Mucosa of descending colon (tissue), 3 donors: ENCODE data around the gene CDCP1. TPM values are rescaled to one million over a fixed set of nuclear protein-coding genes. Genes with fewer than 3 reads are reported as not detected.

Source experiments
- ATAC-seq: fragments of 200-7000 bp; cut with Tn5 transposase; one replicate; pipeline ENCODE4 v1.9.1; 2020; ENCODE audit warnings: mild to moderate bottlenecking, moderate library complexity
- DNase-seq, 3 donors: peaks; one replicate each; pipeline ENCODE4 v3.0.0-alpha.2; 2020
- H3K36me3 ChIP-seq: fragments of 200-600 bp; one replicate; pipeline ENCODE4 v1.8.0; 2021; ENCODE audit warnings: low read depth, mild to moderate bottlenecking
- H3K4me1 ChIP-seq: fragments of 200-600 bp; one replicate; pipeline ENCODE4 v1.8.0; 2021; ENCODE audit warnings: low read depth, mild to moderate bottlenecking
- H3K4me3 ChIP-seq: fragments of 200-600 bp; one replicate; pipeline ENCODE4 v1.8.0; 2021; ENCODE audit warnings: mild to moderate bottlenecking
- H3K9me3 ChIP-seq: fragments of 200-600 bp; one replicate; pipeline ENCODE4 v1.8.0; 2021; ENCODE audit warnings: mild to moderate bottlenecking
- intact Hi-C, 2 donors: fragments of 100-400 bp; cut with DNase I in 1 of 2; cut with micrococcal nuclease in 1 of 2; formaldehyde crosslinking; loops; one replicate each; pipeline versions ENCODE4 v1.11.0 to v1.11.1; 2022; cut with DNase I, micrococcal nuclease
- total RNA-seq, 3 donors: library from RNA; stranded (reverse); fragmentation: NEBNext Ultra II Directional in 2 of 3; extraction: Animal tissue kit (Norgen Biotek cat#: 25700) in 2 of 3; gene quantifications; one replicate each; pipeline versions ENCODE4 v1.2.1 to v1.2.4, GENCODE V29; 2021 to 2023
- TF ChIP-seq, protein P1 (sequence below): fragments of 200-600 bp; IDR thresholded peaks from one replicate; pipeline ENCODE4 v1.8.0; 2022; ENCODE audit warnings: antibody characterized with exemption, mild to moderate bottlenecking
- donor health status: DM: no; HTN: no; CAD: no; lungs with moderate emphysema.
- donor health status: DM: no; HTN: no; CAD: no.
- donor health status: DM: no; HTN: yes; CAD: no.

The CDCP1 gene
- total RNA-seq, 3 donors from 2014 or later: 57.6 to 111 (median 87.5) TPM

DNA sequence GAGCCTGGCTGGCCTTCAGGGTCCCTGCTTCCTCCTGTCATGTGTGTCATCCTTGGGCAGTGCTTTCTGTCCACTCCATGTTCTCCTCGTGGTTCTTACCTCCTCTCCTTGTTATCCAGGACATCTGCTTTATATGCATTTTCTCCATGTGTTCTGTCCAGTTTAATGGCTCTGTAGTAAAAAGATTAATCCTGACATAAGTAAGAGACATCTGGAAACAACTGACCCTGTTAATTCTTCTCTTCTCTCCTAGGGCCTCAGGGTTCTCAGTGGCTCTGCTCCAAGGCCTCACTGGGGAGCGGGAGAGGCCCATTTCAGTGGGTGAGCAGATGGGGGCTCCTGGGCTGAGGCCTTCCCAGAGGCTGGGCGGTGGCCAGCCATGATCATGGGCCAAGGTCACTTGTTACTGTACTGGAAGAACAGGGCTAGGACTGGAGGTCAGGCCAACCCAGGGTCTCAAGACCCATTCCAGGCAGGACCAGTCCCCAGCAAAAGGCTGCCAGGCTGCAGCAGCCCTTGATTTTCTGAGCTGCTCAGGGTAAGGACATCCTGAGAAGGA, 20.2 kb upstream of the CDCP1 start:
- Histone ChIP-seq H3K4me3 (no peak overlapping the region), H3K36me3 (no peaks in the 10 kb centered on the region), H3K4me1 (peaks cover 6% of the 10 kb centered on the region), H3K9me3 (no peaks in the 10 kb centered on the region)
- DNase-seq (no peak), ATAC-seq (no peak)
- TF ChIP-seq, protein P1, sequence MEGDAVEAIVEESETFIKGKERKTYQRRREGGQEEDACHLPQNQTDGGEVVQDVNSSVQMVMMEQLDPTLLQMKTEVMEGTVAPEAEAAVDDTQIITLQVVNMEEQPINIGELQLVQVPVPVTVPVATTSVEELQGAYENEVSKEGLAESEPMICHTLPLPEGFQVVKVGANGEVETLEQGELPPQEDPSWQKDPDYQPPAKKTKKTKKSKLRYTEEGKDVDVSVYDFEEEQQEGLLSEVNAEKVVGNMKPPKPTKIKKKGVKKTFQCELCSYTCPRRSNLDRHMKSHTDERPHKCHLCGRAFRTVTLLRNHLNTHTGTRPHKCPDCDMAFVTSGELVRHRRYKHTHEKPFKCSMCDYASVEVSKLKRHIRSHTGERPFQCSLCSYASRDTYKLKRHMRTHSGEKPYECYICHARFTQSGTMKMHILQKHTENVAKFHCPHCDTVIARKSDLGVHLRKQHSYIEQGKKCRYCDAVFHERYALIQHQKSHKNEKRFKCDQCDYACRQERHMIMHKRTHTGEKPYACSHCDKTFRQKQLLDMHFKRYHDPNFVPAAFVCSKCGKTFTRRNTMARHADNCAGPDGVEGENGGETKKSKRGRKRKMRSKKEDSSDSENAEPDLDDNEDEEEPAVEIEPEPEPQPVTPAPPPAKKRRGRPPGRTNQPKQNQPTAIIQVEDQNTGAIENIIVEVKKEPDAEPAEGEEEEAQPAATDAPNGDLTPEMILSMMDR: no peak
- intact Hi-C loops: no loop called here

DNA sequence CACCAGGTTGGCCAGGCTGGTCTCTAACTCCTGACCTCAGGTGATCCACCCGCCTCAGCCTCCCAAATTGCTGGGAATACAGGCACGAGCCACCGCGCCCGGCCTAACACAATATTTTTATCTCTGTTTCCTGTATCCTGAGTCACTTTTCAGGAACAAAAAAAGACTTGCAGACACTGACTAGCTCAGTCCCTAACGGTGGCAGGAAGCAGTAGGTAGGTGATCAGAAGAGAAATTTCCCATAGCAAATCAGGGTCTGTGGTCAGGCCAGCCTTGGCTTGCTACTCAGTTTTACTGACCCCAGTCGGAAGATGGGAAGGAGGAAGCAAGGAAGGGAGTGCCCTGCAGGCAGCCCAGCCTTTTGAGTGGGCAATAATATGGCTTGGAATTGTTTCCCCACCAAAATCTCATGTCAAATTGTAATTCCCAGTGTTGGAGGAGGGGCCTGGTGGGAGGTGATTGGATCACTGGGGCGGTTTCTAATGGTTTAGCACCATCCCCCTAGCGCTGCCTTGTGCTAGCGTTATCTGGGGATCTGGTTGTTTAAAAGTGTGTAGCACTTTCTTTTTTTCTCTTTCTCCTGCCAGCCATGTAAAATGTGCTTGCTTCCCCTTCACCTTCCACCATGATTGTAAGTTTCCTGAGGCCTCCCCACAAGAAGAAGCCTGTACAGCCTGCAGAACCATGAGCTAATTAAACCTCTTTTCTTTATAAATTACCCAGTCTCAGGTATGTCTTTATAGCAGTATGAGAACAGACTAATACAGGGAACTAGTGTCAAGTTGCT, 19.5 kb upstream of the CDCP1 start:
- H3K9me3 ChIP-seq: no peaks in the 10 kb centered on the region
- no peak overlapping the region for H3K4me3 ChIP-seq
- peak; percentile 41 for ATAC-seq
- intact Hi-C loops: no loop called here
- DNase-seq: no peak
- peaks cover 6% of the 10 kb centered on the region for H3K4me1 ChIP-seq
- no peaks in the 10 kb centered on the region for H3K36me3 ChIP-seq
- TF ChIP-seq, protein P1: no peak

DNA sequence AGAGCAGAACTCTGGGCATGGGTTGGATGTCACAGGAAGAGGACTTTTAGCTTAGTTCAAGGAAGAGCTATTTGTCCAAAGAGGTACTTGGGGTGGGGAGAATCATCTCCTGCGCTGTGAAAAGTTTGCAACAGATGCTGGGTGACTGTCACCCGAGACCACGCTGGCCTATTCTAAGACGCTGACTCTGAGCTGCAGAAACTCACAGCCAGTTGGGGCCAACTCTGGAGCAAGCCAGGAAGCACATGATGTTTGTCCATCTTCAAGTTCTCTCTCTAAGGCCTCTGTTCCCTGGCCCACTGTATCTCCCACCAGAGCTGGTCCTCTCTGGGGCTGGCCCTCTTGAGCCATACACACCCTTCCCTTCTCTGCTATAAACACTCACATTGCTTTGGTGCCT, 17.9 kb upstream of the CDCP1 start:
- TF ChIP-seq, protein P1: no peak
- ATAC-seq (no peak), DNase-seq (no peak)
- Histone ChIP-seq H3K4me1 (peaks cover 3% of the 10 kb centered on the region), H3K9me3 (no peaks in the 10 kb centered on the region), H3K36me3 (no peaks in the 10 kb centered on the region), H3K4me3 (no peak overlapping the region)
- intact Hi-C loops: no loop called here

DNA sequence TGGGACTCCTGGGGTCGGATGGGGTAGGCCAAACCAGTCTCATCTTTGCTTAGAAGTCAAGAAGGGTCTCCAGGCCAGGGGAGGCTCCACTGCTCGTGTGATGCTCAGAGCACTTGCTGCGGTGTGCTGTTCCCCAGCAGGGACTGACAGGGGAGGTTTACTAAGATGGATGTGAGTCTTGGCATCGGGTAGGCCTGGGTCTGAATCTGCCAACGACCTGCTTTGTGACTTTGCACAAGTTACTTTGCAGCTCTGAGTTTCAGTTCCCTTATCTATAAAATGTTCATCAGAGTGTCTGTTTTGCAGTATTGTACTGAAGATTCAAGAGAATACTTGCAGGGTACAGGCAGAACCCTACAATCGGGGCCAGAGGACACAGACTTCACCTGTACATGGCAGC, 17.3 kb upstream of the CDCP1 start:
- intact Hi-C loops: no loop called here
- peaks cover 3% of the 10 kb centered on the region for H3K4me1 ChIP-seq
- no peak for ATAC-seq

DNA sequence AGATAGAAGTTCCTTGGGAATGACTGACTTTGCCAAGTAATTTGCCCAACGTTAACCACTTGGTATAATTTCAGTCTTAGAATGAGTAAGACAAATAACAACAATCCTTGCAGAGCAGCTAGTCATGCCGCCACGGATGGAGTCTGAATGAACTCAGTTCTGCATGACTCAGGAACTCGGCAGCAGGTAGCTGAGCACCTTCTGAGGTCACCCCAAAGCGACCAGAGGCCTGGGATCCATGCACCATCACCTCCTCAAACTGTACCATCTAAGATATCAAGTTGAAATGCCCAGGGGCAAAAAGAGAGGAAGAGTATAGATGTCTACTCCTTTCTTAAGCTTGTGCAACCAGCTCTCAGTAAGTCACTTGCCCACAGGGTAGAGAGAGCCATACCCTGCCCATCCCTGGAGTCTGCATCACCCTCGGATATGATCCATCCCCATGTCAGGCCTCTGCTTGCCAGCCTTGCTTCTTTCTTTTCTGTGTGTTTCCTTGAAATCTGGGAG, 8.5 kb upstream of the CDCP1 start:
- Histone ChIP-seq H3K4me3 (no peak overlapping the region), H3K4me1 (no peaks in the 10 kb centered on the region), H3K36me3 (no peaks in the 10 kb centered on the region), H3K9me3 (no peaks in the 10 kb centered on the region)
- DNase-seq (no peak), ATAC-seq (no peak)
- intact Hi-C loops: no loop called here
- TF ChIP-seq, protein P1: no peak

More for the DNA sequence above, 17.3 kb upstream of the CDCP1 start:
- Histone ChIP-seq H3K4me3 (no peak overlapping the region), H3K9me3 (no peaks in the 10 kb centered on the region), H3K36me3 (no peaks in the 10 kb centered on the region)
- no peak for DNase-seq
- TF ChIP-seq, protein P1: no peak
